DOHH2 (cell line): Measurements from ENCODE around the gene LINGO1.

ENCODE experiments used
- EZH2phosphoT487 ChIP-seq: fragments of 200-600 bp; sonication (generic); IDR thresholded peaks from 2 replicates; pipeline ENCODE4 v1.6.1; 2017; ENCODE audit warnings: borderline replicate concordance, mild to moderate bottlenecking, antibody characterized with exemption, low read length, moderate library complexity, mixed read lengths
- TF ChIP-seq, protein P1 (sequence below): fragments of 200-600 bp; sonication (generic); IDR thresholded peaks from one replicate; pipeline ENCODE4 v1.5.1; 2014; ENCODE audit warnings: antibody characterized with exemption, mild to moderate bottlenecking, low read depth, low read length; ENCODE audit not compliant: poor library complexity, severe bottlenecking

DNA sequence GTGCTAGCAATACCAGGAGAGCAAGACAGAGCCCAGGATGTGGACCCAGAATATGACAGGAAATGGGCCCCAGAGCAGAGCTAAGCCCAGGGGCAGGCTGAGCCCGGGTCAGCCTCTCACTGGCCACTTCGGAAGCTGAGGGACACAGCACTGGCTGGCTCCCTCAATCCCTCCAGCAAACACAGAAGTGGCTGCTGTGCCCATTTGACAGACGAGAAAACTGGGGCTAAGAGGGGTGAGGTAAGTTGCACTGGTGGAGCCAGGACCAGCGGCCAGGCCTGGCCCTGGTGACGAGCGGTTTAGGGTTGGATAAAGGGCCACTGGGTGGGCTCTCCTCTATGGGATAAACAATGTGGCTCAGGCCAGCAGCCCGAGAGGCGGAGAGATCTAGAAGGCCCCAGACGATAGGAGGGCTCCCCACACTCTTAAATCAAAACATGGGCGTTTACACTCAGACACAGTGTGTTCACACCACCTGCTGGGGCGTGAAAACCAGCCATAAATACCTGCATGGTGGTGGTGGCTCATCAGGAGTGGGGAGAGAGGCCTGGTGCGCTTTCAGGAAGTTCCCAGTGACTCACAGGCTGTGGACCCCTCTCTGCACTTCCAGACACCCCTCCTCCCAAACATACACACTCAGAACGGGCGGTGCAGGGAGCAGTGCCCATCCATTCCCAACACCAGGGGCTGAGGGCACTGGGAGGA is 12.0 kb upstream of the LINGO1 start:
- TF ChIP-seq, protein P1, sequence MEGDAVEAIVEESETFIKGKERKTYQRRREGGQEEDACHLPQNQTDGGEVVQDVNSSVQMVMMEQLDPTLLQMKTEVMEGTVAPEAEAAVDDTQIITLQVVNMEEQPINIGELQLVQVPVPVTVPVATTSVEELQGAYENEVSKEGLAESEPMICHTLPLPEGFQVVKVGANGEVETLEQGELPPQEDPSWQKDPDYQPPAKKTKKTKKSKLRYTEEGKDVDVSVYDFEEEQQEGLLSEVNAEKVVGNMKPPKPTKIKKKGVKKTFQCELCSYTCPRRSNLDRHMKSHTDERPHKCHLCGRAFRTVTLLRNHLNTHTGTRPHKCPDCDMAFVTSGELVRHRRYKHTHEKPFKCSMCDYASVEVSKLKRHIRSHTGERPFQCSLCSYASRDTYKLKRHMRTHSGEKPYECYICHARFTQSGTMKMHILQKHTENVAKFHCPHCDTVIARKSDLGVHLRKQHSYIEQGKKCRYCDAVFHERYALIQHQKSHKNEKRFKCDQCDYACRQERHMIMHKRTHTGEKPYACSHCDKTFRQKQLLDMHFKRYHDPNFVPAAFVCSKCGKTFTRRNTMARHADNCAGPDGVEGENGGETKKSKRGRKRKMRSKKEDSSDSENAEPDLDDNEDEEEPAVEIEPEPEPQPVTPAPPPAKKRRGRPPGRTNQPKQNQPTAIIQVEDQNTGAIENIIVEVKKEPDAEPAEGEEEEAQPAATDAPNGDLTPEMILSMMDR, result no peak
- TF ChIP-seq EZH2phosphoT487, result no peak
